ENCODE results near the gene MYO3B. TPM values are rescaled to one million over a fixed set of nuclear protein-coding genes. Genes with fewer than 3 reads are reported as not detected.

MYO3B gene
- total and polyA plus RNA-seq, 2 donors from 2014 or later, result 3.5 to 6.4 TPM

DNA sequence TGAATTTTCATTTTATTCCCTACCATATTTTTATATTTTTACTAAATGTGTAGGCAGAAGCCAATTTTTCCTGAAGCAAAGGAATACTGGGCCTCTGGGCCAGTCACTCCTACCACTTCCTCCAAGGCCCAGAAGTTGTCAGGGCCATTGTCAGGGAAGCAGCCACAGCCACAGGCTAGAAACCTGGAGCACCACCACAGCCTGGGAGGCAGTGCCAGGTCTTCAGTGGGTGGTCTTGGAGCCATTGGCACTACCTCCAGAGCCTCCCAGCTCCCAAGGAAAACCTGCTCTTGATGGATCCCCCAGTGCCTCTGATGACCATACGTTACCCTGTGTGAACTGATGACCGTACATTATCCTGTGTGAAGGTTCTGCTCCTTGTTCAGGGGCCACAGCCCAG lies 401.6 kb downstream of the MYO3B start:
- Histone ChIP-seq H3K27ac (ENCODE audit: low read depth in 2 of 2, low read length in 2 of 2) (no peak overlapping the region), H3K4me3 (ENCODE audit: low read length in 3 of 3) (no peak overlapping the region), H3K36me3 (ENCODE audit: control insufficient read depth in 2 of 3, insufficient read depth in 3 of 3, low read length in 3 of 3) (no peaks in the 10 kb centered on the region), H3K9me3 (ENCODE audit: control insufficient read depth in 2 of 3, insufficient read depth in 1 of 3, low read length in 3 of 3) (no peaks in the 10 kb centered on the region), H3K9ac (ENCODE audit: low read length in 3 of 3) (no peak overlapping the region), H3K27me3 (ENCODE audit: control insufficient read depth, insufficient read depth, low read length) (no peaks in the 10 kb centered on the region), H3K4me1 (ENCODE audit: control insufficient read depth in 2 of 3, insufficient read depth in 2 of 3, low read depth in 1 of 3, low read length in 3 of 3) (no peaks in the 10 kb centered on the region)
- DNase-seq (no peak), FAIRE-seq (no peak)
- TF ChIP-seq, protein P1, sequence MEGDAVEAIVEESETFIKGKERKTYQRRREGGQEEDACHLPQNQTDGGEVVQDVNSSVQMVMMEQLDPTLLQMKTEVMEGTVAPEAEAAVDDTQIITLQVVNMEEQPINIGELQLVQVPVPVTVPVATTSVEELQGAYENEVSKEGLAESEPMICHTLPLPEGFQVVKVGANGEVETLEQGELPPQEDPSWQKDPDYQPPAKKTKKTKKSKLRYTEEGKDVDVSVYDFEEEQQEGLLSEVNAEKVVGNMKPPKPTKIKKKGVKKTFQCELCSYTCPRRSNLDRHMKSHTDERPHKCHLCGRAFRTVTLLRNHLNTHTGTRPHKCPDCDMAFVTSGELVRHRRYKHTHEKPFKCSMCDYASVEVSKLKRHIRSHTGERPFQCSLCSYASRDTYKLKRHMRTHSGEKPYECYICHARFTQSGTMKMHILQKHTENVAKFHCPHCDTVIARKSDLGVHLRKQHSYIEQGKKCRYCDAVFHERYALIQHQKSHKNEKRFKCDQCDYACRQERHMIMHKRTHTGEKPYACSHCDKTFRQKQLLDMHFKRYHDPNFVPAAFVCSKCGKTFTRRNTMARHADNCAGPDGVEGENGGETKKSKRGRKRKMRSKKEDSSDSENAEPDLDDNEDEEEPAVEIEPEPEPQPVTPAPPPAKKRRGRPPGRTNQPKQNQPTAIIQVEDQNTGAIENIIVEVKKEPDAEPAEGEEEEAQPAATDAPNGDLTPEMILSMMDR (IDR thresholded peaks at IDR 0.05; ENCODE audit: borderline replicate concordance, extremely low read depth, insufficient read depth), result no peak
- intact Hi-C loops (cut with DNase I), result no loop called here

DNA sequence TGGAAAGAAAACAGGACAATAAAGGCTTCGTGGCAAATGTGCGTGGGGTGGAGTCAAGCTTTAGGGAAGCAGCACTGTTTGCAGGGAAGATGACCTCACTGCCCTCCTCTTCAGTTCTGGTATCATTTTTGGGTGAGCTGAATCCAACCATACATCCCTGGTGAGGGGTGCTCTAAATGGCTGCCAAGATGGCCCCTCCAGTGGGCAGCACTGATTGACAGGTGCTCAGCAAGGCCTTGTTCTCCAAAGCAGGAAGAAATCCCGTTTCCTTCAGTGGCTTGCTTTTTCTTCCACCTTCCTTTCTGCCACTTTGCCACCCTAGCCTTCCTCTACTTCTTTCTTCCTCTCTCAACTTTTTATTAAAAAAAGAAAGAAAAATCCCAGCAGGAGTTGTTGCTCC lies 404.4 kb downstream of the MYO3B start:
- no peak for FAIRE-seq

DNA sequence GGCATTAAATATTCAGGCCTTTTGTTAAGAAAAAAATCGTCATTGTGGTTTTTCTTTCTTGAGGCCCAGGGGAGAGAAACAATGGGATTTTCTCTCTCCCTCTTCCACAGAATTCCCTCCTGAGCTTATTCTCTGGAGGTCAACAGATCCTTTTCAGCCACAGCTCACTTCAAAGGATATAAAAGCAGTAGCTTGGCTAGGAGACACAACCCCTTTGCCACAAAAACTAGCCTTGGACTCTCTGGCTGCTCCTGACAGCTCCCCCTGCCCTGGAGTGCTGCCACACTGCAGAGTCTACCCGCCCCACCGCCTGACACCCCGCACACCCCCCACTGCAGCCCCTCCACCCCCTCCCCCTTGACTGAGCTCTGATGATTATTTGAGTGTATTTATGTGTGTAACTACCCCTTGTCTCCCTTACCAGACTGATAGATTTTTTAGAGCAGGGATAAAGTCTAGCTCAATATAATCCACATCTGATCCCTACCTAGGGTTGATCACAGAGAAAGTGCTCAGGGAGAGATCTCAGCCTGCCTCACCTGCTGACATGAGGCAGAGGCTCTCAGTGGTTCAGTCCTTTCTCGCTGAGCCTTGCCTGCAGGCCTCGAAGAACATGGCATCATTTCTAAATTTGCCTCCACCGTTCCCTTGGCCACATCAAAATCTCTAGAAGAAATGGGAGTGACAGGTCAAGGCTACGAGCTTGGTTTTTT lies 405.0 kb downstream of the MYO3B start:
- intact Hi-C loops (cut with DNase I), result no loop called here
- DNase-seq, result no peak
- Histone ChIP-seq H3K9ac (ENCODE audit: low read length in 3 of 3) (no peak overlapping the region), H3K4me1 (ENCODE audit: control insufficient read depth in 2 of 3, insufficient read depth in 2 of 3, low read depth in 1 of 3, low read length in 3 of 3) (no peaks in the 10 kb centered on the region), H3K27me3 (ENCODE audit: control insufficient read depth, insufficient read depth, low read length) (no peaks in the 10 kb centered on the region), H3K4me3 (ENCODE audit: low read length in 3 of 3) (no peak overlapping the region), H3K27ac (ENCODE audit: low read depth in 2 of 2, low read length in 2 of 2) (no peak overlapping the region), H3K36me3 (ENCODE audit: control insufficient read depth in 2 of 3, insufficient read depth in 3 of 3, low read length in 3 of 3) (no peaks in the 10 kb centered on the region), H3K9me3 (ENCODE audit: control insufficient read depth in 2 of 3, insufficient read depth in 1 of 3, low read length in 3 of 3) (no peaks in the 10 kb centered on the region)
- TF ChIP-seq, protein P1 (IDR thresholded peaks at IDR 0.05; ENCODE audit: borderline replicate concordance, extremely low read depth, insufficient read depth), result no peak
- no peak for FAIRE-seq

More for the DNA sequence above, 404.4 kb downstream of the MYO3B start:
- Histone ChIP-seq H3K4me3 (ENCODE audit: low read length in 3 of 3) (no peak overlapping the region), H3K9me3 (ENCODE audit: control insufficient read depth in 2 of 3, insufficient read depth in 1 of 3, low read length in 3 of 3) (no peaks in the 10 kb centered on the region), H3K27ac (ENCODE audit: low read depth in 2 of 2, low read length in 2 of 2) (no peak overlapping the region), H3K36me3 (ENCODE audit: control insufficient read depth in 2 of 3, insufficient read depth in 3 of 3, low read length in 3 of 3) (no peaks in the 10 kb centered on the region), H3K27me3 (ENCODE audit: control insufficient read depth, insufficient read depth, low read length) (no peaks in the 10 kb centered on the region), H3K4me1 (ENCODE audit: control insufficient read depth in 2 of 3, insufficient read depth in 2 of 3, low read depth in 1 of 3, low read length in 3 of 3) (no peaks in the 10 kb centered on the region), H3K9ac (ENCODE audit: low read length in 3 of 3) (no peak overlapping the region)
- intact Hi-C loops (cut with DNase I), result no loop called here
- no peak for DNase-seq
- TF ChIP-seq, protein P1 (IDR thresholded peaks at IDR 0.05; ENCODE audit: borderline replicate concordance, extremely low read depth, insufficient read depth), result no peak

DNA sequence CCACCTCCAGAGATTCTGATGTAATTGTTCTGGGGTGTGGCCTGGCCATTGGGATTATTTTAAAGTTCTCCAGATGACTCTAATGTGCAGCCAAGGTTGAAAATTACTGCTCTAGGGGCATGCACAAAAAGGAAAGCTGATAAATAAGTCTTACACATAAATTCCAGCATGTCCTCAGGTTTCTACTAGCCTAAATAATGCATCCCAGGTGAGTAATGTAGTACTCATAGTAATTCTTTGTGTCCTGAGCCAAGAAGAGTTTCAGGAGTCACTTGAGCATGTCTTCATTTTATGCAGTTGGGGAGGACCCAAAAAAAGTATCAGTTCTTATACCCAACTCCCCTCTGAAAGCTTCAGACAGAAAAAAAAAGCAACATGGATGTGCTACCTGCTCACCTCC lies 407.1 kb downstream of the MYO3B start:
- H3K9me3 ChIP-seq (ENCODE audit: control insufficient read depth in 2 of 3, insufficient read depth in 1 of 3, low read length in 3 of 3), result no peaks in the 10 kb centered on the region
- no peak overlapping the region for H3K9ac ChIP-seq (ENCODE audit: low read length in 3 of 3)
- no peak for DNase-seq
- intact Hi-C loops (cut with DNase I), result no loop called here
- H3K27me3 ChIP-seq (ENCODE audit: control insufficient read depth, insufficient read depth, low read length), result no peaks in the 10 kb centered on the region
- TF ChIP-seq, protein P1 (IDR thresholded peaks at IDR 0.05; ENCODE audit: borderline replicate concordance, extremely low read depth, insufficient read depth), result no peak
- no peak overlapping the region for H3K27ac ChIP-seq (ENCODE audit: low read depth in 2 of 2, low read length in 2 of 2)
- H3K4me1 ChIP-seq (ENCODE audit: control insufficient read depth in 2 of 3, insufficient read depth in 2 of 3, low read depth in 1 of 3, low read length in 3 of 3), result no peaks in the 10 kb centered on the region
- no peaks in the 10 kb centered on the region for H3K36me3 ChIP-seq (ENCODE audit: control insufficient read depth in 2 of 3, insufficient read depth in 3 of 3, low read length in 3 of 3)
- H3K4me3 ChIP-seq (ENCODE audit: low read length in 3 of 3), result no peak overlapping the region
- no peak for FAIRE-seq
